Parathyroid adenoma (tissue), 2 donors: Measurements from ENCODE around the gene TPSD1.

ENCODE experiments used
- H2AFZ ChIP-seq: fragments of 300-600 bp; sonication (generic); one replicate; pipeline ENCODE4 v1.7.0; 2017; ENCODE audit warnings: antibody characterized with exemption, mild to moderate bottlenecking
- H3K27ac ChIP-seq: fragments of 300-600 bp; sonication (generic); one replicate; pipeline ENCODE4 v1.7.0; 2017
- H3K27me3 ChIP-seq: fragments of 300-600 bp; sonication (generic); one replicate; pipeline ENCODE4 v1.7.0; 2017; ENCODE audit warnings: low read length; ENCODE audit not compliant: control insufficient read depth, insufficient read depth
- H3K36me3 ChIP-seq: fragments of 300-600 bp; sonication (generic); one replicate; pipeline ENCODE4 v1.7.0; 2017; ENCODE audit warnings: low read length; ENCODE audit not compliant: control insufficient read depth, insufficient read depth
- H3K4me1 ChIP-seq: fragments of 300-600 bp; sonication (generic); one replicate; pipeline ENCODE4 v1.7.0; 2017; ENCODE audit warnings: control low read depth
- H3K4me2 ChIP-seq: fragments of 300-600 bp; sonication (generic); one replicate; pipeline ENCODE4 v1.7.0; 2017; ENCODE audit warnings: low read length
- H3K4me3 ChIP-seq: fragments of 300-600 bp; sonication (generic); one replicate; pipeline ENCODE4 v1.7.0; 2017; ENCODE audit warnings: low read depth, low read length
- H3K79me2 ChIP-seq: fragments of 300-600 bp; sonication (generic); one replicate; pipeline ENCODE4 v1.7.0; 2017; ENCODE audit warnings: control low read depth
- H3K9ac ChIP-seq: fragments of 300-600 bp; sonication (generic); one replicate; pipeline ENCODE4 v1.7.0; 2017; ENCODE audit warnings: mild to moderate bottlenecking
- H3K9me3 ChIP-seq: fragments of 300-600 bp; sonication (generic); one replicate; pipeline ENCODE4 v1.7.0; 2017; ENCODE audit warnings: low read length; ENCODE audit not compliant: control insufficient read depth
- CTCF ChIP-seq: fragments of 300-600 bp; sonication (generic); IDR thresholded peaks from one replicate; pipeline ENCODE4 v1.7.0; 2017; ENCODE audit warnings: antibody characterized with exemption, mild to moderate bottlenecking
- donor health status: primary hyperparathyroidism.

TPSD1 gene

GRCh38 chr16:1259760-1260068 is 3.8 kb downstream of the TPSD1 start:
- no peaks in the 10 kb centered on the region for H3K79me2 ChIP-seq
- H3K36me3 ChIP-seq, result no peaks in the 10 kb centered on the region
- H3K27ac ChIP-seq, result no peak overlapping the region
- no peak overlapping the region for H2AFZ ChIP-seq
- no peaks in the 10 kb centered on the region for H3K4me1 ChIP-seq
- TF ChIP-seq CTCF, result no peak
- no peak overlapping the region for H3K4me3 ChIP-seq
- H3K9me3 ChIP-seq, result no peaks in the 10 kb centered on the region
- no peak overlapping the region for H3K9ac ChIP-seq
- H3K27me3 ChIP-seq, result peaks cover 6% of the 10 kb centered on the region
- H3K4me2 ChIP-seq, result no peak overlapping the region

- H2AFZ ChIP-seq, result no peak overlapping the region
- no peak overlapping the region for H3K4me2 ChIP-seq
- H3K9ac ChIP-seq, result no peak overlapping the region
- H3K79me2 ChIP-seq, result no peaks in the 10 kb centered on the region
- H3K4me3 ChIP-seq, result no peak overlapping the region
- no peaks in the 10 kb centered on the region for H3K36me3 ChIP-seq
- no peak for TF ChIP-seq CTCF
- H3K27ac ChIP-seq, result no peak overlapping the region
- H3K4me1 ChIP-seq, result no peaks in the 10 kb centered on the region
- H3K9me3 ChIP-seq, result no peaks in the 10 kb centered on the region
- peaks cover 6% of the 10 kb centered on the region for H3K27me3 ChIP-seq
Observed at GRCh38 chr16:1260101-1260680, 4.3 kb downstream of the TPSD1 start.

GRCh38 chr16:1261131-1261892 is 5.4 kb downstream of the TPSD1 start:
- H3K27ac ChIP-seq, result no peak overlapping the region
- peaks cover 6% of the 10 kb centered on the region for H3K27me3 ChIP-seq
- no peak overlapping the region for H2AFZ ChIP-seq
- H3K4me3 ChIP-seq, result no peak overlapping the region
- H3K4me1 ChIP-seq, result peaks cover 4% of the 10 kb centered on the region
- no peak for TF ChIP-seq CTCF
- no peaks in the 10 kb centered on the region for H3K79me2 ChIP-seq
- H3K4me2 ChIP-seq, result no peak overlapping the region
- H3K9me3 ChIP-seq, result no peaks in the 10 kb centered on the region
- no peak overlapping the region for H3K9ac ChIP-seq
- no peaks in the 10 kb centered on the region for H3K36me3 ChIP-seq

GRCh38 chr16:1262210-1262845 is 6.5 kb downstream of the TPSD1 start:
- no peaks in the 10 kb centered on the region for H3K36me3 ChIP-seq
- no peak overlapping the region for H3K4me3 ChIP-seq
- no peak overlapping the region for H3K4me2 ChIP-seq
- H2AFZ ChIP-seq, result no peak overlapping the region
- H3K9ac ChIP-seq, result no peak overlapping the region
- H3K27me3 ChIP-seq, result peaks cover 6% of the 10 kb centered on the region
- H3K79me2 ChIP-seq, result no peaks in the 10 kb centered on the region
- H3K4me1 ChIP-seq, result peaks cover 4% of the 10 kb centered on the region
- no peak for TF ChIP-seq CTCF
- no peaks in the 10 kb centered on the region for H3K9me3 ChIP-seq
- H3K27ac ChIP-seq, result no peak overlapping the region
